H1 (cell line): ENCODE results near the gene MXRA7. TPM values are rescaled to one million over a fixed set of nuclear protein-coding genes. Genes with fewer than 3 reads are reported as not detected.
"Not testable (repeated sequence)": the region's sequence is repeated elsewhere in the genome, so short reads cannot be mapped to it uniquely, and the experiment has no call there.

Experiments
- CTCF ChIA-PET: fragments of 300-600 bp; sonication (Branson Sonifier 250); formaldehyde crosslinking; loops from one replicate; lab custom pipeline; 2021; ENCODE audit not compliant: partially characterized antibody; lab: Charles Lee
- POLR2A ChIA-PET: fragments of 300-600 bp; sonication (Branson Sonifier 250); formaldehyde crosslinking; loops from one replicate; lab custom pipeline; 2021; ENCODE audit warnings: inconsistent platforms; ENCODE audit not compliant: partially characterized antibody; lab: Charles Lee
- DNase-seq, 2 experiments: peaks; one replicate each; pipeline versions ENCODE4 v3.0.0 to v3.0.0-alpha.2; 2010 to 2022; ENCODE audit warnings: low spot score in 2 of 2, low read depth in 1 of 2, mixed read lengths in 1 of 2
- FAIRE-seq: peaks from 2 replicates; lab custom pipeline; 2011; peaks lifted over from hg19 to GRCh38; lab: Jason Lieb, UNC
- H2AFZ ChIP-seq: 2 replicates; pipeline ENCODE4 v1.8.1; 2012; ENCODE audit warnings: low read length, inconsistent platforms
- H2AK5ac ChIP-seq: 2 replicates; pipeline ENCODE4 v1.6.1; 2013; ENCODE audit warnings: low read depth, low read length
- H2BK120ac ChIP-seq: replicated peaks from 2 replicates; pipeline ENCODE3; 2013; ENCODE audit warnings: low read depth, low read length, inconsistent platforms
- H2BK12ac ChIP-seq: 2 replicates; pipeline ENCODE4 v1.6.1; 2013; ENCODE audit warnings: low read depth, low read length
- H2BK15ac ChIP-seq: 2 replicates; pipeline ENCODE4 v1.6.1; 2013; ENCODE audit warnings: low read length
- H2BK20ac ChIP-seq: 2 replicates; pipeline ENCODE4 v1.6.1; 2013; ENCODE audit warnings: low read length
- H2BK5ac ChIP-seq: 2 replicates; pipeline ENCODE4 v1.6.1; 2013; ENCODE audit warnings: low read depth, low read length
- H3K14ac ChIP-seq: 2 replicates; pipeline ENCODE4 v1.6.1; 2013; ENCODE audit warnings: inconsistent platforms; ENCODE audit not compliant: insufficient read length
- H3K18ac ChIP-seq: 2 replicates; pipeline ENCODE4 v1.6.1; 2013; ENCODE audit warnings: low read length; ENCODE audit errors: extremely low read depth
- H3K23ac ChIP-seq: 2 replicates; pipeline ENCODE4 v1.6.1; 2013; ENCODE audit warnings: inconsistent platforms; ENCODE audit not compliant: insufficient read length
- H3K23me2 ChIP-seq: 2 replicates; pipeline ENCODE4 v1.6.1; 2013; ENCODE audit warnings: low read depth, low read length
- H3K27ac ChIP-seq: 2 replicates; pipeline ENCODE4 v1.6.1; 2011; ENCODE audit warnings: low read depth, low read length, inconsistent platforms
- H3K27me3 ChIP-seq, 4 experiments: replicated peaks in 1 of 4; 1 replicate in 1 of 4; 2 replicates in 3 of 4; pipeline versions ENCODE4 v1.6.1 to v1.8.1; 2011 to 2013; ENCODE audit warnings: low read length in 3 of 4, mild to moderate bottlenecking in 3 of 4, inconsistent platforms in 2 of 4, mixed read lengths in 2 of 4, moderate library complexity in 1 of 4; ENCODE audit not compliant: control insufficient read depth in 3 of 4, insufficient read depth in 3 of 4; ENCODE audit errors: extremely low read depth in 1 of 4
- H3K36me3 ChIP-seq, 4 experiments: 2 replicates each; pipeline versions ENCODE4 v1.6.1 to v1.8.1; 2011 to 2013; ENCODE audit warnings: mild to moderate bottlenecking in 4 of 4, low read length in 3 of 4, moderate library complexity in 2 of 4, control low read depth in 1 of 4, inconsistent platforms in 1 of 4; ENCODE audit not compliant: insufficient read depth in 4 of 4, control insufficient read depth in 2 of 4
- H3K4ac ChIP-seq: replicated peaks from 2 replicates; pipeline ENCODE3; 2013; ENCODE audit warnings: low read length, low read depth, mixed read lengths, inconsistent platforms; ENCODE audit not compliant: insufficient read length
- H3K4me1 ChIP-seq, 4 experiments: replicated peaks in 1 of 4; 1 replicate in 1 of 4; 2 replicates in 3 of 4; pipeline versions ENCODE4 v1.6.1 to v1.8.1; 2011 to 2013; ENCODE audit warnings: low read length in 3 of 4, inconsistent platforms in 2 of 4, mixed read lengths in 1 of 4; ENCODE audit not compliant: insufficient read depth in 4 of 4, control insufficient read depth in 3 of 4
- H3K4me2 ChIP-seq, 2 experiments: 2 replicates each; pipeline versions ENCODE4 v1.6.1 to v1.8.1; 2011 to 2013; ENCODE audit warnings: low read depth in 2 of 2, low read length in 2 of 2, control low read depth in 1 of 2, inconsistent platforms in 1 of 2, mild to moderate bottlenecking in 1 of 2; ENCODE audit not compliant: insufficient read depth in 1 of 2
- H3K4me3 ChIP-seq, 4 experiments: fragments of 200-600, 300-600 bp in 1 of 4; sonication (generic), shearing (Covaris generic), sonication (Bioruptor Twin) in 1 of 4; 2 replicates each; pipeline versions ENCODE4 v1.5.1 to v1.8.1; 2011 to 2016; ENCODE audit warnings: low read length in 4 of 4, low read depth in 3 of 4, control low read depth in 2 of 4, inconsistent platforms in 2 of 4, mild to moderate bottlenecking in 2 of 4, mixed read lengths in 1 of 4, moderate library complexity in 1 of 4; ENCODE audit not compliant: insufficient read depth in 2 of 4; ENCODE audit errors: extremely low read depth in 1 of 4
- H3K56ac ChIP-seq: replicated peaks from 2 replicates; pipeline ENCODE3; 2013; ENCODE audit warnings: low read depth, mild to moderate bottlenecking, mixed read lengths, low read length, inconsistent platforms; ENCODE audit not compliant: insufficient read length
- H3K79me1 ChIP-seq: 2 replicates; pipeline ENCODE4 v1.6.1; 2013; ENCODE audit warnings: low read depth, low read length, control low read depth
- H3K79me2 ChIP-seq, 2 experiments: 2 replicates each; pipeline versions ENCODE4 v1.6.1 to v1.8.1; 2012 to 2013; ENCODE audit warnings: low read length in 2 of 2, mild to moderate bottlenecking in 2 of 2, inconsistent platforms in 1 of 2; ENCODE audit not compliant: insufficient read depth in 2 of 2, control insufficient read depth in 1 of 2
- H3K9ac ChIP-seq, 4 experiments: replicated peaks in 1 of 4; 1 replicate in 1 of 4; 2 replicates in 3 of 4; pipeline versions ENCODE4 v1.6.1 to v1.8.1; 2011 to 2013; ENCODE audit warnings: low read depth in 3 of 4, low read length in 3 of 4, control low read depth in 2 of 4, mild to moderate bottlenecking in 2 of 4, moderate library complexity in 2 of 4, inconsistent platforms in 1 of 4; ENCODE audit errors: extremely low read depth in 1 of 4
- H3K9me3 ChIP-seq, 2 experiments: 2 replicates each; pipeline versions ENCODE4 v1.6.1 to v1.8.1; 2012 to 2013; ENCODE audit warnings: mild to moderate bottlenecking in 2 of 2, moderate library complexity in 2 of 2, control low read depth in 1 of 2, inconsistent platforms in 1 of 2, low read depth in 1 of 2, low read length in 1 of 2, mixed read lengths in 1 of 2; ENCODE audit not compliant: insufficient read depth in 2 of 2
- H4K20me1 ChIP-seq, 2 experiments: replicated peaks in 1 of 2; 2 replicates each; pipeline versions ENCODE3 to v1.8.1; 2011 to 2013; ENCODE audit warnings: inconsistent platforms in 2 of 2, low read length in 2 of 2, mild to moderate bottlenecking in 1 of 2; ENCODE audit not compliant: insufficient read depth in 2 of 2, control insufficient read depth in 1 of 2
- H4K5ac ChIP-seq: 2 replicates; pipeline ENCODE4 v1.6.1; 2013; ENCODE audit warnings: low read length, low read depth, mixed read lengths, inconsistent platforms; ENCODE audit not compliant: insufficient read length
- H4K8ac ChIP-seq: 2 replicates; pipeline ENCODE4 v1.8.0; 2013; ENCODE audit warnings: mild to moderate bottlenecking, moderate library complexity, low read length, inconsistent platforms; ENCODE audit not compliant: insufficient read depth; ENCODE audit errors: extremely low read depth
- H4K91ac ChIP-seq: replicated peaks from 2 replicates; pipeline ENCODE3; 2013; ENCODE audit warnings: low read length, mixed read lengths, inconsistent platforms; ENCODE audit not compliant: insufficient read length
- WGBS, 2 experiments: shearing (Covaris generic) in 1 of 2; methylation state at CpG; one replicate each; pipeline versions ENCODE4 v1.1.6 to v1.1.7; 2013 to 2015; ENCODE audit warnings: low lambda C conversion rate in 2 of 2, mixed read lengths in 2 of 2, inconsistent platforms in 1 of 2, low coverage in 1 of 2, missing lambda C conversion rate in 1 of 2; ENCODE audit not compliant: insufficient replicate concordance in 2 of 2, insufficient coverage in 1 of 2, insufficient read length in 1 of 2; ENCODE audit errors: extremely low coverage in 1 of 2, missing lambda C conversion rate in 1 of 2; 5-methylcytosine and 5-hydroxymethylcytosine counted together
- polyA plus RNA-seq, 7 experiments: library from polyadenylated mRNA; depleted of rRNA in 3 of 7; stranded (reverse) in 5 of 7; unstranded in 2 of 7; fragments of >200 nt in 5 of 7; fragments of 200-250 nt in 2 of 7; gene quantifications; 1 replicate in 5 of 7; 2 replicates in 1 of 7; 4 replicates in 1 of 7; pipeline versions ENCODE4 v1.2.1 to v1.2.3, GENCODE V29; 2011 to 2013; ENCODE audit warnings: missing spikeins in 2 of 7, mixed read lengths in 2 of 7
- total RNA-seq: library from RNA; stranded (reverse); fragmentation: NEBNext Ultra II Directional; extraction: Animal tissue kit (Norgen Biotek cat#: 25700); gene quantifications from 2 replicates; pipeline ENCODE4 v1.2.1, GENCODE V29; 2021

Gene MXRA7
- total and polyA plus RNA-seq, 2 of the 8 experiments (the other 6 are each of a cell fraction or from before 2014, with no cell fraction given), result 17.8 to 26.6 TPM

- H3K18ac ChIP-seq, H3K9me3 ChIP-seq, H2AFZ ChIP-seq, H3K23ac ChIP-seq, H2BK15ac ChIP-seq, H2AK5ac ChIP-seq, H3K14ac ChIP-seq, H2BK5ac ChIP-seq, H3K27ac ChIP-seq, H3K4me2 ChIP-seq, H3K4ac ChIP-seq, H3K4me1 ChIP-seq, H4K8ac ChIP-seq, H3K4me3 ChIP-seq, FAIRE-seq, H2BK120ac ChIP-seq, H3K79me1 ChIP-seq, H4K91ac ChIP-seq, H3K27me3 ChIP-seq, H2BK12ac ChIP-seq, H3K56ac ChIP-seq, DNase-seq, H3K9ac ChIP-seq, H2BK20ac ChIP-seq, H4K5ac ChIP-seq: not testable (repeated sequence)
- Histone ChIP-seq H3K79me2 (peaks cover 0 to 20% of the 10 kb centered on the region in 2 experiments; a peak in 2 of 4 replicates), H4K20me1 (peaks cover 0 to 11% of the 10 kb centered on the region in 2 experiments), H3K23me2 (peaks cover 11% of the 10 kb centered on the region), H3K36me3 (peaks cover 11 to 50% (median 34%) of the 10 kb centered on the region in 4 experiments)
- 92% methylated on average over 8 of the region's 8 CpGs; no CpG with 5 or more reads in 1 of the 2 experiments for WGBS, 2 experiments
- POLR2A ChIA-PET, result interaction anchor here (8.4 kb wide), 1 partner anchor 13 kb away, joined by 181 read pairs; the partner anchor contains the start of genes MFSD11 and SRSF2
- CTCF ChIA-PET, result interaction anchor here (0.6 to 1.7 kb wide), 5 partner anchors 15 to 264 kb away, joined by 3 to 5 read pairs (median 3); no protein-coding TSS in a partner anchor
These were observed 12.2 kb upstream of the MXRA7 start for GRCh38 chr17:76722977-76723376.
